H1 (cell line): ENCODE data around the gene PPCDC. TPM values are rescaled to one million over a fixed set of nuclear protein-coding genes. Genes with fewer than 3 reads are reported as not detected.

Experiments used
- CTCF ChIA-PET: fragments of 300-600 bp; sonication (Branson Sonifier 250); formaldehyde crosslinking; loops from one replicate; lab custom pipeline; 2021; ENCODE audit not compliant: partially characterized antibody; lab: Charles Lee
- POLR2A ChIA-PET: fragments of 300-600 bp; sonication (Branson Sonifier 250); formaldehyde crosslinking; loops from one replicate; lab custom pipeline; 2021; ENCODE audit warnings: inconsistent platforms; ENCODE audit not compliant: partially characterized antibody; lab: Charles Lee
- DNase-seq, 2 experiments: peaks; one replicate each; pipeline versions ENCODE4 v3.0.0 to v3.0.0-alpha.2; 2010 to 2022; ENCODE audit warnings: low spot score in 2 of 2, low read depth in 1 of 2, mixed read lengths in 1 of 2
- FAIRE-seq: peaks from 2 replicates; lab custom pipeline; 2011; peaks lifted over from hg19 to GRCh38; lab: Jason Lieb, UNC
- H2AFZ ChIP-seq: 2 replicates; pipeline ENCODE4 v1.8.1; 2012; ENCODE audit warnings: low read length, inconsistent platforms
- H2AK5ac ChIP-seq: 2 replicates; pipeline ENCODE4 v1.6.1; 2013; ENCODE audit warnings: low read depth, low read length
- H2BK120ac ChIP-seq: replicated peaks from 2 replicates; pipeline ENCODE3; 2013; ENCODE audit warnings: low read depth, low read length, inconsistent platforms
- H2BK12ac ChIP-seq: 2 replicates; pipeline ENCODE4 v1.6.1; 2013; ENCODE audit warnings: low read depth, low read length
- H2BK15ac ChIP-seq: 2 replicates; pipeline ENCODE4 v1.6.1; 2013; ENCODE audit warnings: low read length
- H2BK20ac ChIP-seq: 2 replicates; pipeline ENCODE4 v1.6.1; 2013; ENCODE audit warnings: low read length
- H2BK5ac ChIP-seq: 2 replicates; pipeline ENCODE4 v1.6.1; 2013; ENCODE audit warnings: low read depth, low read length
- H3K14ac ChIP-seq: 2 replicates; pipeline ENCODE4 v1.6.1; 2013; ENCODE audit warnings: inconsistent platforms; ENCODE audit not compliant: insufficient read length
- H3K18ac ChIP-seq: 2 replicates; pipeline ENCODE4 v1.6.1; 2013; ENCODE audit warnings: low read length; ENCODE audit errors: extremely low read depth
- H3K23ac ChIP-seq: 2 replicates; pipeline ENCODE4 v1.6.1; 2013; ENCODE audit warnings: inconsistent platforms; ENCODE audit not compliant: insufficient read length
- H3K23me2 ChIP-seq: 2 replicates; pipeline ENCODE4 v1.6.1; 2013; ENCODE audit warnings: low read depth, low read length
- H3K27ac ChIP-seq: 2 replicates; pipeline ENCODE4 v1.6.1; 2011; ENCODE audit warnings: low read depth, low read length, inconsistent platforms
- H3K27me3 ChIP-seq, 4 experiments: replicated peaks in 1 of 4; 1 replicate in 1 of 4; 2 replicates in 3 of 4; pipeline versions ENCODE4 v1.6.1 to v1.8.1; 2011 to 2013; ENCODE audit warnings: low read length in 3 of 4, mild to moderate bottlenecking in 3 of 4, inconsistent platforms in 2 of 4, mixed read lengths in 2 of 4, moderate library complexity in 1 of 4; ENCODE audit not compliant: control insufficient read depth in 3 of 4, insufficient read depth in 3 of 4; ENCODE audit errors: extremely low read depth in 1 of 4
- H3K36me3 ChIP-seq, 4 experiments: 2 replicates each; pipeline versions ENCODE4 v1.6.1 to v1.8.1; 2011 to 2013; ENCODE audit warnings: mild to moderate bottlenecking in 4 of 4, low read length in 3 of 4, moderate library complexity in 2 of 4, control low read depth in 1 of 4, inconsistent platforms in 1 of 4; ENCODE audit not compliant: insufficient read depth in 4 of 4, control insufficient read depth in 2 of 4
- H3K4ac ChIP-seq: replicated peaks from 2 replicates; pipeline ENCODE3; 2013; ENCODE audit warnings: low read length, low read depth, mixed read lengths, inconsistent platforms; ENCODE audit not compliant: insufficient read length
- H3K4me1 ChIP-seq, 4 experiments: replicated peaks in 1 of 4; 1 replicate in 1 of 4; 2 replicates in 3 of 4; pipeline versions ENCODE4 v1.6.1 to v1.8.1; 2011 to 2013; ENCODE audit warnings: low read length in 3 of 4, inconsistent platforms in 2 of 4, mixed read lengths in 1 of 4; ENCODE audit not compliant: insufficient read depth in 4 of 4, control insufficient read depth in 3 of 4
- H3K4me2 ChIP-seq, 2 experiments: 2 replicates each; pipeline versions ENCODE4 v1.6.1 to v1.8.1; 2011 to 2013; ENCODE audit warnings: low read depth in 2 of 2, low read length in 2 of 2, control low read depth in 1 of 2, inconsistent platforms in 1 of 2, mild to moderate bottlenecking in 1 of 2; ENCODE audit not compliant: insufficient read depth in 1 of 2
- H3K4me3 ChIP-seq, 4 experiments: fragments of 200-600, 300-600 bp in 1 of 4; sonication (generic), shearing (Covaris generic), sonication (Bioruptor Twin) in 1 of 4; 2 replicates each; pipeline versions ENCODE4 v1.5.1 to v1.8.1; 2011 to 2016; ENCODE audit warnings: low read length in 4 of 4, low read depth in 3 of 4, control low read depth in 2 of 4, inconsistent platforms in 2 of 4, mild to moderate bottlenecking in 2 of 4, mixed read lengths in 1 of 4, moderate library complexity in 1 of 4; ENCODE audit not compliant: insufficient read depth in 2 of 4; ENCODE audit errors: extremely low read depth in 1 of 4
- H3K56ac ChIP-seq: replicated peaks from 2 replicates; pipeline ENCODE3; 2013; ENCODE audit warnings: low read depth, mild to moderate bottlenecking, mixed read lengths, low read length, inconsistent platforms; ENCODE audit not compliant: insufficient read length
- H3K79me1 ChIP-seq: 2 replicates; pipeline ENCODE4 v1.6.1; 2013; ENCODE audit warnings: low read depth, low read length, control low read depth
- H3K79me2 ChIP-seq, 2 experiments: 2 replicates each; pipeline versions ENCODE4 v1.6.1 to v1.8.1; 2012 to 2013; ENCODE audit warnings: low read length in 2 of 2, mild to moderate bottlenecking in 2 of 2, inconsistent platforms in 1 of 2; ENCODE audit not compliant: insufficient read depth in 2 of 2, control insufficient read depth in 1 of 2
- H3K9ac ChIP-seq, 4 experiments: replicated peaks in 1 of 4; 1 replicate in 1 of 4; 2 replicates in 3 of 4; pipeline versions ENCODE4 v1.6.1 to v1.8.1; 2011 to 2013; ENCODE audit warnings: low read depth in 3 of 4, low read length in 3 of 4, control low read depth in 2 of 4, mild to moderate bottlenecking in 2 of 4, moderate library complexity in 2 of 4, inconsistent platforms in 1 of 4; ENCODE audit errors: extremely low read depth in 1 of 4
- H3K9me3 ChIP-seq, 2 experiments: 2 replicates each; pipeline versions ENCODE4 v1.6.1 to v1.8.1; 2012 to 2013; ENCODE audit warnings: mild to moderate bottlenecking in 2 of 2, moderate library complexity in 2 of 2, control low read depth in 1 of 2, inconsistent platforms in 1 of 2, low read depth in 1 of 2, low read length in 1 of 2, mixed read lengths in 1 of 2; ENCODE audit not compliant: insufficient read depth in 2 of 2
- H4K20me1 ChIP-seq, 2 experiments: replicated peaks in 1 of 2; 2 replicates each; pipeline versions ENCODE3 to v1.8.1; 2011 to 2013; ENCODE audit warnings: inconsistent platforms in 2 of 2, low read length in 2 of 2, mild to moderate bottlenecking in 1 of 2; ENCODE audit not compliant: insufficient read depth in 2 of 2, control insufficient read depth in 1 of 2
- H4K5ac ChIP-seq: 2 replicates; pipeline ENCODE4 v1.6.1; 2013; ENCODE audit warnings: low read length, low read depth, mixed read lengths, inconsistent platforms; ENCODE audit not compliant: insufficient read length
- H4K8ac ChIP-seq: 2 replicates; pipeline ENCODE4 v1.8.0; 2013; ENCODE audit warnings: mild to moderate bottlenecking, moderate library complexity, low read length, inconsistent platforms; ENCODE audit not compliant: insufficient read depth; ENCODE audit errors: extremely low read depth
- H4K91ac ChIP-seq: replicated peaks from 2 replicates; pipeline ENCODE3; 2013; ENCODE audit warnings: low read length, mixed read lengths, inconsistent platforms; ENCODE audit not compliant: insufficient read length
- ASH2L ChIP-seq: fragments of 200-600, 300-600 bp; sonication (generic); IDR thresholded peaks from one replicate; pipeline ENCODE4 v1.7.1; 2017; ENCODE audit warnings: low read length
- ATF2 ChIP-seq: IDR thresholded peaks from 2 replicates; pipeline ENCODE4 v1.6.1; 2012; ENCODE audit warnings: low read length, inconsistent platforms
- CEBPB ChIP-seq: IDR thresholded peaks from 2 replicates; pipeline ENCODE4 v1.6.1; 2012; ENCODE audit warnings: low read depth, low read length
- CHD1 ChIP-seq: IDR thresholded peaks from 2 replicates; pipeline ENCODE4 v1.6.1; 2012; ENCODE audit warnings: low read depth, low read length, improper control_type of control experiment
- KDM1A ChIP-seq: fragments of 200-600, 300-600 bp; sonication (generic); IDR thresholded peaks from 2 replicates; pipeline ENCODE4 v1.7.1; 2016; ENCODE audit warnings: mild to moderate bottlenecking, low read length, borderline replicate concordance
- MAX ChIP-seq: IDR thresholded peaks from 2 replicates; pipeline ENCODE4 v1.6.1; 2012; ENCODE audit warnings: inconsistent platforms
- POLR2A ChIP-seq, 2 experiments: IDR thresholded peaks; 1 replicate in 1 of 2; 2 replicates in 1 of 2; pipeline ENCODE4 v1.6.1; 2011; ENCODE audit warnings: low read depth in 2 of 2, low read length in 2 of 2, mild to moderate bottlenecking in 2 of 2; ENCODE audit errors: control extremely low read depth in 1 of 2
- POU5F1 ChIP-seq: IDR thresholded peaks from 2 replicates; pipeline ENCODE4 v1.6.1; 2011; ENCODE audit warnings: low read depth, mild to moderate bottlenecking, low read length, moderate library complexity
- RAD21 ChIP-seq, 2 experiments: IDR thresholded peaks in 1 of 2; conservative IDR thresholded peaks in 1 of 2; 2 replicates each; pipeline ENCODE4 v1.6.1; 2011; ENCODE audit warnings: low read depth in 2 of 2, low read length in 2 of 2, improper control_type of control experiment in 1 of 2, inconsistent platforms in 1 of 2, mild to moderate bottlenecking in 1 of 2, moderate library complexity in 1 of 2
- TAF1 ChIP-seq: IDR thresholded peaks from 2 replicates; pipeline ENCODE4 v1.6.1; 2011; ENCODE audit warnings: mild to moderate bottlenecking, low read depth, low read length
- TBP ChIP-seq: IDR thresholded peaks from 2 replicates; pipeline ENCODE4 v1.6.1; 2011; ENCODE audit warnings: low read depth, low read length, improper control_type of control experiment
- WGBS, 2 experiments: shearing (Covaris generic) in 1 of 2; methylation state at CpG; one replicate each; pipeline versions ENCODE4 v1.1.6 to v1.1.7; 2013 to 2015; ENCODE audit warnings: low lambda C conversion rate in 2 of 2, mixed read lengths in 2 of 2, inconsistent platforms in 1 of 2, low coverage in 1 of 2, missing lambda C conversion rate in 1 of 2; ENCODE audit not compliant: insufficient replicate concordance in 2 of 2, insufficient coverage in 1 of 2, insufficient read length in 1 of 2; ENCODE audit errors: extremely low coverage in 1 of 2, missing lambda C conversion rate in 1 of 2; 5-methylcytosine and 5-hydroxymethylcytosine counted together
- polyA plus RNA-seq, 7 experiments: library from polyadenylated mRNA; depleted of rRNA in 3 of 7; stranded (reverse) in 5 of 7; unstranded in 2 of 7; fragments of >200 nt in 5 of 7; fragments of 200-250 nt in 2 of 7; gene quantifications; 1 replicate in 5 of 7; 2 replicates in 1 of 7; 4 replicates in 1 of 7; pipeline versions ENCODE4 v1.2.1 to v1.2.3, GENCODE V29; 2011 to 2013; ENCODE audit warnings: missing spikeins in 2 of 7, mixed read lengths in 2 of 7
- total RNA-seq: library from RNA; stranded (reverse); fragmentation: NEBNext Ultra II Directional; extraction: Animal tissue kit (Norgen Biotek cat#: 25700); gene quantifications from 2 replicates; pipeline ENCODE4 v1.2.1, GENCODE V29; 2021

Gene PPCDC
- total and polyA plus RNA-seq, 2 of the 8 experiments (the other 6 are each of a cell fraction or from before 2014, with no cell fraction given): 11.3 to 29.7 TPM

DNA sequence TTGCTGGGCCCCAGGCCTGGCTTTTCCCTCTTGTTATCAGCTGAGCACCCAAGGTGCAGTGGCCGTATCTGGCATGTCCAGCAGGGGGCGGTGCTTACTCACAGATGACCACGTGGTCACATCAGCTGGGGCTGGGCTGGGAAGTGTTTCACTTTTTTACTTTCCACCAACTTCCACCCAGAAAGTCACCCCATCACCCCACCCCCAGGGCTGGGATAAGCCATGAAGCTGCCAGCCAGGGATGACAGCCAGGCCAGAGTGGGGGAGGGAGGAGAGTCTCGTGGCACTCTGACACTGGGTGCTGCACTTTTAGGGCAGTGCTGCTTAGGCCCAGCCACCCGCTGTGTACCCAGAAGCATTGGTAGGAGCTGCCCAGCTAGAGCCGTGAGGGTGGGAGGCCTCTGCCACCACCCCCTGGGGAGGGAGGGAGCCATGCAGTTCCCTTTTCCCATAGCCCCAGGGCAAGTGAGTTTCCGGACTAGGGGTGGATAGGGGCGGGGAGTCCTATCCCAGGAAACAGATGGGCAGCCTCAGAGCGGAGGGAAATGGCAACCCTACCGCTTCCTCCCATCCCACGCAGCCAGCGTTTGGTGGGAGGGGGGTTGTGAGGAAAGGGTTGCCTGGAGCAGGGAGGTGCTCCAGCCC lies 6.1 kb downstream of the PPCDC start:
- Histone ChIP-seq H3K18ac (peak overlapping the region; percentile 55), H2AFZ (no peak overlapping the region), H3K23ac (no peak overlapping the region), H3K23me2 (no peaks in the 10 kb centered on the region), H3K27ac (no peak overlapping the region), H3K27me3 (no peaks in the 10 kb centered on the region), H3K9ac (no peak overlapping the region), H3K4me2 (peak overlapping the region in 1 of 2 experiments; percentile 21; a peak in 1 of 4 replicates), H4K20me1 (peaks cover 3 to 4% of the 10 kb centered on the region in 2 experiments), H2AK5ac (no peak overlapping the region), H3K4me1 (peaks cover 0 to 11% (median 9%) of the 10 kb centered on the region in 4 experiments; a peak in 5 of 7 replicates), H2BK12ac (peak overlapping the region; percentile 35; the same call in 1 of the 2 replicates), H4K8ac (peak overlapping the region; percentile 64), H3K9me3 (no peaks in the 10 kb centered on the region), H4K91ac (peak overlapping the region; percentile 49), H2BK15ac (no peak overlapping the region; the same call in 1 of the 2 replicates), H2BK120ac (no peak overlapping the region), H3K56ac (no peak overlapping the region), H3K79me1 (peaks cover 7% of the 10 kb centered on the region; the same call in 1 of the 2 replicates), H4K5ac (peak overlapping the region; percentile 39), H3K4ac (no peak overlapping the region), H3K14ac (no peak overlapping the region), H2BK5ac (peak overlapping the region; percentile 77), H3K36me3 (no peaks in the 10 kb centered on the region), H3K4me3 (no peak overlapping the region), H2BK20ac (no peak overlapping the region), H3K79me2 (peaks cover 0 to 6% of the 10 kb centered on the region in 2 experiments; a peak in 1 of 4 replicates)
- WGBS, 2 experiments: 59% methylated on average over 12 of the region's 12 CpGs; no CpG with 5 or more reads in 1 of the 2 experiments
- DNase-seq: peak; percentile 61 to 98
- CTCF ChIA-PET: interaction anchor here (0.6 to 8.5 kb wide), 30 partner anchors 9 to 286 kb away, joined by 3 to 97 read pairs (median 5); partner anchors contain the start of gene C15orf39
- POLR2A ChIA-PET: interaction anchor here (0.7 to 3.2 kb wide), 4 partner anchors 128 to 175 kb away, joined by 3 to 22 read pairs (median 4); partner anchors contain the start of gene C15orf39
- FAIRE-seq: no peak
- TF ChIP-seq KDM1A: no peak
- TF ChIP-seq TBP: no peak
- TF ChIP-seq MAX: peak; percentile 89
- no peak for TF ChIP-seq CEBPB
- TF ChIP-seq CHD1: no peak
- no peak for TF ChIP-seq TAF1
- peak; percentile 98 to 99 for TF ChIP-seq RAD21 (IDR thresholded peaks at IDR 0.05 in 1 of 2, conservative IDR thresholded peaks at IDR 0.05 in 1 of 2; ENCODE audit: low read depth in 2 of 2, low read length in 2 of 2)
- no peak for TF ChIP-seq ASH2L
- 0 out of 2 replicates have a peak, but pooled peaks have one; percentile 52 for TF ChIP-seq ATF2
- no peak for TF ChIP-seq POLR2A (IDR thresholded peaks at IDR 0.05; ENCODE audit: control extremely low read depth in 1 of 2, low read depth in 2 of 2, low read length in 2 of 2)
- TF ChIP-seq POU5F1: no peak
